GM20000 (cell line): ENCODE measurements around the gene POLR1E.

Experiments used
- DNase-seq: peaks from one replicate; pipeline ENCODE4 v3.0.0; 2012; ENCODE audit warnings: low spot score
- TF ChIP-seq, protein P1 (sequence below): IDR thresholded peaks from 2 replicates; pipeline ENCODE4 v1.5.1; 2012; ENCODE audit warnings: mild to moderate bottlenecking, control low read depth; ENCODE audit errors: extremely low read depth, missing control alignments

POLR1E gene, protein sequence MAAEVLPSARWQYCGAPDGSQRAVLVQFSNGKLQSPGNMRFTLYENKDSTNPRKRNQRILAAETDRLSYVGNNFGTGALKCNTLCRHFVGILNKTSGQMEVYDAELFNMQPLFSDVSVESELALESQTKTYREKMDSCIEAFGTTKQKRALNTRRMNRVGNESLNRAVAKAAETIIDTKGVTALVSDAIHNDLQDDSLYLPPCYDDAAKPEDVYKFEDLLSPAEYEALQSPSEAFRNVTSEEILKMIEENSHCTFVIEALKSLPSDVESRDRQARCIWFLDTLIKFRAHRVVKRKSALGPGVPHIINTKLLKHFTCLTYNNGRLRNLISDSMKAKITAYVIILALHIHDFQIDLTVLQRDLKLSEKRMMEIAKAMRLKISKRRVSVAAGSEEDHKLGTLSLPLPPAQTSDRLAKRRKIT

DNA sequence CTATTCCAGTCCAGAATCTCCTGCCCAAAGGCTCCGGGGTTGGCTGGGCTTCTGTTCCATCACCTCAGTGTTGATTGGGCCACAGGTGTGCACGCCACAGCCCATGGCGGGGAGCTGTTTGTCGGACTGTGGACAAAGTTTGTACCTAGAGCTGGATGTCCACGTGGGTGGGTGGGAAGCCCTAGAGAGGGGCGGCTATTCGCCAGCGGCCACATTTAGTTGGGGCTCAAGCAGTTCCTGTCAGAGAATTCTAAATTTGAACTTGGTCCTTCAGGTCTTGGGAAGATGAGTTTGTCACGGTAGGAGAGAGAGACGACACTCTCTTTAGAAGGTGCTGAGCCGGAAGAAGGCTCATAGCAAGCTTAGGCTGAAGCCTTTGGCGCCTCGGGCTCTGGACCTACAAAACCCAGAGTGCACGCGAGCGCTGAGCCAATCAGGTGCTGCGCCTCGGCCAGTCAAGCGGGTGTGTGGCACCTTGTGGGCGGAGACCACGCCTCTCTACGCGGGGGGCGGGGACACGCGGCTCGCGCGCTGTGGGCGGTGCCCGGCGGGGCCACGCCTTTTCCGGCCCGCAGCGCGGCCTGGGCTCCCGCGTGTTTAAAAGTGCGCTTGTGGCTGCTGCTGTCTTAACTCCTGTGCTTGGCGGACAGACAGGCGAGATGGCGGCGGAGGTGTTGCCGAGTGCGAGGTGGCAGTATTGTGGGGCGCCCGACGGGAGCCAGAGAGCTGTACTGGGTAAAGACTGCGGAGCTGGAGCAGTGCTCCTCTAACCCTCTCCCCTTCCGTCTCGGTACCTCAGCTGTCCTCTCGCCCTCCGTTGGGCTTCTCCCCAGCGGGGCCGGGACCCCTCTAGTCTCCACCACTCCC lies at the start of gene POLR1E:
POLR1E (plus strand) TSS at position 560 of the 867 bp plus-strand sequence; CDS start at position 660, 100 bp downstream.
- DNase-seq: peak; percentile 98
- TF ChIP-seq, protein P1, sequence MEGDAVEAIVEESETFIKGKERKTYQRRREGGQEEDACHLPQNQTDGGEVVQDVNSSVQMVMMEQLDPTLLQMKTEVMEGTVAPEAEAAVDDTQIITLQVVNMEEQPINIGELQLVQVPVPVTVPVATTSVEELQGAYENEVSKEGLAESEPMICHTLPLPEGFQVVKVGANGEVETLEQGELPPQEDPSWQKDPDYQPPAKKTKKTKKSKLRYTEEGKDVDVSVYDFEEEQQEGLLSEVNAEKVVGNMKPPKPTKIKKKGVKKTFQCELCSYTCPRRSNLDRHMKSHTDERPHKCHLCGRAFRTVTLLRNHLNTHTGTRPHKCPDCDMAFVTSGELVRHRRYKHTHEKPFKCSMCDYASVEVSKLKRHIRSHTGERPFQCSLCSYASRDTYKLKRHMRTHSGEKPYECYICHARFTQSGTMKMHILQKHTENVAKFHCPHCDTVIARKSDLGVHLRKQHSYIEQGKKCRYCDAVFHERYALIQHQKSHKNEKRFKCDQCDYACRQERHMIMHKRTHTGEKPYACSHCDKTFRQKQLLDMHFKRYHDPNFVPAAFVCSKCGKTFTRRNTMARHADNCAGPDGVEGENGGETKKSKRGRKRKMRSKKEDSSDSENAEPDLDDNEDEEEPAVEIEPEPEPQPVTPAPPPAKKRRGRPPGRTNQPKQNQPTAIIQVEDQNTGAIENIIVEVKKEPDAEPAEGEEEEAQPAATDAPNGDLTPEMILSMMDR: no peak

DNA sequence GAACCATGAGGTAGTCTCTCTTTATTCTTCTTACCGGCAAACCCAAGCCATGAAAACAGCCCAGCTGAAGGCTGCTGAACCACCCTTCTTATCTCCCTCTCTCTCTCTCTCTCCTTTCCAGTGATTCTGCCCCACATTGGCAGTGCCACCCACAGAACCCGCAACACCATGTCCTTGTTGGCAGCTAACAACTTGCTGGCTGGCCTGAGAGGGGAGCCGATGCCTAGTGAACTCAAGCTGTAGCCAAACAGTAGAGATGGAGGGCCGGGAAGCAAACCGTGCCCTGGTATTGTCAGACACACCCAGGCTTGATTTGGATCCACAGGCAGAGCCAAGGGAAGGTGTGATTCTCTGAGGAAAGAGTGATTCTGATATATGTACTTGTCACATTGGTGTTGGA lies 49.2 kb upstream of the POLR1E start:
- no peak for DNase-seq
- TF ChIP-seq, protein P1: no peak

DNA sequence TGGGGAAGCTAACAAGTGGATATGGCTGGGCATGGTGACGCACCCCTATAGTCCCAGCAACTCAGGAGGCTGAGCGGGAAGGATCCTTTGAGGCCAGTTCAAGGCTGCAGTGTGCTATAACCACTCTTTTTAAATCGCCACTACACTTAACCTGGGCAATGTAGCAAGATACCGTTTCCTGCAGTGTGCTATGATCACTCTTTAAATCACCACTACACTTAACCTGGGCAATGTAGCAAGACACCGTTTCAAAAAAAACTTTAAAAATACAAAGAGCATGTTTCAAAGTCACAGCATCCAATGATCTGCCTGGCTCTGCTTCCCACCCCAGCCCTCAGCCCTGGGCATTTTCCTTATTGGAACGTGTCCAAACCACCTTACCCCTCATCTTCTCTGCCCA lies 48.7 kb upstream of the POLR1E start:
- no peak for DNase-seq
- TF ChIP-seq, protein P1: no peak

DNA sequence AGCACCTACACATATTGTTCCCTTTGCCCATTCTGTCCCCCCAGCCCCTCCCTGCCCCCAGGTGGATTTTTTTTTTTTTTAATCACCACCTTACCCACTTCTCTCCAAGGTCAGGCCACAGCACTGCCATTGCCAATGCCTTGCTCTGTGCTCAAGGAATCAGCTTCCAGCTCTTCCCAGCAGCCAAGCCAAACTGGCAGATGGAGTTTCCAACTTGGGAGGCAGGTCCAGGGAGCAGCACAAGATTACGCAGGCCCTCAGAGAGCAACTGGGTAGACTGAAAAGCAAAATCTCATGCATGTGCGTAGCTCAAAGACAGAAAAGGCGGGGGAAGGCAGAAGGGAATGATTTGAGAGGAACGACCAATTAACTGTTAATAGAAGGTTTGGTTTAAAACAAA lies 48.1 kb upstream of the POLR1E start:
- TF ChIP-seq, protein P1: no peak

DNA sequence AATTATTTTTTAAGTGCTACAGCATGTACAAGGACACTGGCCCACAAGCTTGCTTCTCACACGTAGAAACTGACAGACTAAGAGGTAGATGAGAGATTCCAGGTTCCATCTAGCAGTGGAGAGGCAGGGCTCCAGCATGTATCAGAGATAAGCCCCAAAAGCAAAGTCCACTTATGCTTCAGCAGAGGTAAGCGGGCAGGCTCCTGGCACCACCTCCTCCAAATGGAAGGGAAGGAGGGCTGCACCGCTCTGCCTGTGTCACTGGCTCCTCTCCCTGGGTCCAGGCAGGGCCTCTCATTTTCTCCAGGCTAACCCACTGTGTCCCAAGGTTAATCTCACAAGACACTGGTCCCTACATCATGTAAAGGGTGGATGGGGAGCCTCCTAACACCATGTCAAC lies 47.4 kb upstream of the POLR1E start:
- TF ChIP-seq, protein P1: no peak

More for the DNA sequence above, 48.1 kb upstream of the POLR1E start:
- no peak for DNase-seq

DNA sequence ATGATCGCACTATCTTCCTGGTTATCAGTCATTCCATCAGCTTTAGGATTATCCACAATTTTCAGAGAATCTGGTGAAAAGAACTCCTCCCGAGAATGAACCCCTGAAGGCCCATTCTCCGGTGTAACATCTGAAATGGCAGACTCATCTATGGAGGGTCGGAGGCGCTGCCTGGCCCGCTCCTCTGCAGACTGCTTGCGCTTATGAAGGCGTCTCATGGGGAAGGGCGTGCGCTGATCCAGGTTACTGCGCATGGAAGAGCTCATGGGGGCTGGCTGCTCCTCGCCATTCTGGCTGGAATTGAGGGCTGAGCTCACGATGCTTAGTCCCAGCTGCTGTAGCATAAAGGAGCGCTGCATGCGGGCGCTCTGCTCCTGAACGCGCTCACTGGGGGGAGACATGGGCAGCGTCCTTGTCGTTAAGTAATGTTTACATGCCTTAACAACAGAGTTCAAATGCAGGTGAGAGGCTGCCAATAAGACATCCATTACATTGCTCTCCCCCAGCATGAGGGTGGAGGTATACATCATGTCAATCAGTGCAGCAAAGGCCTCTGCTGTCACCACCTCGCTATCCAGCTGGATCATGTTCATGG lies 43.9 kb upstream of the POLR1E start:
- TF ChIP-seq, protein P1: no peak
- DNase-seq: no peak

More for the DNA sequence above, 47.4 kb upstream of the POLR1E start:
- DNase-seq: no peak

DNA sequence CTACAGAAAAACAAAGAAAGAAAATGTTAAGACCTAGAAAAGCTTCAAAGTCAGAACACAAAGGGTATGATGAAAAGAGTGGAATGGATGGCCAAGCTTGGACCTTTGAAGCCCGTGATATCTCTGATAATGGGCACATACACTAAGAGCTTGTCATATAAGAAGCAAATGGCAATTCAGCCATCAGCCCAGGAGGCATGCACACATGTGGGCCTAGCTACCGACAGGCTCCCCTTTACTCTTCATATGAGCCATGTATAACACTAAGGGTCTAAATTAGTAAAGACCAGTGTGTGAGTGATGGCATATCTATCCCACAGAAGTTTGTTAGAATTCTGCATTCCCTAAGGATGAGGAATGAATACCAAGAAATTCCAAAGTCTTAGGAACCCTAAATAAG lies 43.2 kb upstream of the POLR1E start:
- no peak for DNase-seq
- TF ChIP-seq, protein P1: no peak
